GM19468 (cell line): Measurements from ENCODE around the gene THAP11.
"Not testable (repeated sequence)": the region's sequence is repeated elsewhere in the genome, so short reads cannot be mapped to it uniquely, and the experiment has no call there.

ENCODE experiments used
- ATAC-seq: cut with Tn5 transposase; IDR thresholded peaks from one replicate; pipeline ENCODE4 v1.9.1; 2021; ENCODE audit warnings: mild to moderate bottlenecking, moderate library complexity, moderate number of reproducible peaks; ENCODE audit not compliant: unreplicated experiment; ENCODE audit errors: extremely low read depth

THAP11 gene

DNA sequence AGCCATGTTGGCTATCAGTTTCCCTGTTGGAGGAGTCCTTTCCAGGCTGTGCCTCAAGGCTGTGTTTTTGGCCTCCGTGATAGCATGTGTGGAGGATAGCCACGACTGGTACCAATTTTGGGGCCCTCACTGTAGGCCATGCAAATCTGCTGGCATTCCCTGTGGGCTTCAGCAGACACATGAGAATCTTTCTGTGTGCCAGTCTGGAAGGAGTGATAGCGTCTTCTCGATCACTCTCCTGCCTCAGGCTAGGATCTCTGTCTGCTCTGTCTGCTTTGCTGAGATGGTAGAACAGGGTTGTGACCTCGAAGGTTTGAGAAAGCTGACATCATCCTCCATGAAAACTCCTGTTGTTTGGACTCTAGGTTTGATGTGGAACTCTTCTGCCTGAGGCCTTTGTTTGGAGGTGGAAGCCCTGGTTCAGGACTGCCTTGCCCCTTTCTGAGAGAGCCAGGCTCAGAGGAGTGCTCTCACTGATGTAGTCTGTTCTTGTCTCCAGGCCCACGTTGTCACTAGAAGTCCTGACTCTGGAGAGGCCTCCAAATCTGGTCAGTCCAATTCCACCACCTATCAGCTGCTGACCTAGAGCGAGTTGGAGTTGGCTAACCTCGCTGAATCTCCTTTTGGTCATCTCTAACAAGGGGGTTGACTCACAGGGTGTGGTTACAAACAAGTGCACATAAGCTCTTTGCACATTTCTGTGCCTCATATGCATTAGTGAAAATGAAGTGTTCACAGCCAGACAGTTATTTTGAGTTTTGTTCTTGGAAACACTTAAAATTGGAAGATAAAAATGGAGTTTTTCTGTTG is 18.7 kb downstream of the THAP11 start:
- no peak for ATAC-seq

- no peak for ATAC-seq
Observed at GRCh38 chr16:67861877-67862276, 19.8 kb downstream of the THAP11 start.

DNA sequence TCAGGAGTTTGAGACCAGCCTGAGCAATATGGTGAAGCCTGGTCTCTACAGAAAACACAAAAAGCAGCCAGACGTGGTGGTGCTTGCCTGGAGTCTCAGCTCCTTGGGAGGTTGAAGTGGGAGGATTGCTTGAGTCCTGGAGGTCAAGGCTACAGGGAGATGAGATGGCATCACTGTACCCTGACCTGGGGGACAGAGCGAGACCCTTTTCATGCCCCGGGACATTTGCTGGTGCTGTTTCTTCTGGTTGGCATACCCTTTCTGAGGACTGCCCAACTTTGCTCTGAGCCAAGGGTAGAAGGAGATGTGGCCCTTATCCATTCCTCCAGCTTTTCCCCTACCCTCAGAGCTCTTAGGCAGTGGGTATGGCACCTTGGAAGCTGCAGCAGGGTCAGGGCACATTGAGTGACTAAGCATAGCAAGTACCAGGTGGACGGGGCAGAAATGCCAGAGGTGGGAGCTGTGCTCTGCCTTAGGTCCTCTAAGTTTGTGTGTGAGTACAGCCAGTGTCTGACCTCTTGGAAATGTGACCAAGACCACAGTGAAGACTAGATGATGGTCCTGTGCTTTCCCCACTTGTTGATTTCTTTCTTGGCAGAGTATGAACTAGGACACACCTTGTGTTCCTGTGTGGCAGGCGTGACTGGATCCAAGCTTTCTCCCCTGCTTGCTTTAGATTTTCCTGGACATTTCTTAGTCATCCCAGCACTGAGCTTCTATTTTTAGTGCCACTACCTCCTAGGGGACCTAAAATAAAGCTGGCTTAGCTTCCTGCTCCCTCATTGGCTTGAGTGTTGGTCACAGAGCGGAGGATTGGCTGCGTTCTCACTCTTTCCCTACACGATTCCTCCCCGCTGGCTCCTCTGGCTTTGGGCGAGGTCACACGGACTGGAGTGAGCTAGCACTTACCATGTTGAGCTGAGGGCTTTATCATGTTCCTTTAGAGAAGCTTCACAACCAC is 20.8 kb downstream of the THAP11 start:
- ATAC-seq, result no peak

GRCh38 chr16:67864044-67864443 is 21.9 kb downstream of the THAP11 start:
- ATAC-seq, result not testable (repeated sequence)

DNA sequence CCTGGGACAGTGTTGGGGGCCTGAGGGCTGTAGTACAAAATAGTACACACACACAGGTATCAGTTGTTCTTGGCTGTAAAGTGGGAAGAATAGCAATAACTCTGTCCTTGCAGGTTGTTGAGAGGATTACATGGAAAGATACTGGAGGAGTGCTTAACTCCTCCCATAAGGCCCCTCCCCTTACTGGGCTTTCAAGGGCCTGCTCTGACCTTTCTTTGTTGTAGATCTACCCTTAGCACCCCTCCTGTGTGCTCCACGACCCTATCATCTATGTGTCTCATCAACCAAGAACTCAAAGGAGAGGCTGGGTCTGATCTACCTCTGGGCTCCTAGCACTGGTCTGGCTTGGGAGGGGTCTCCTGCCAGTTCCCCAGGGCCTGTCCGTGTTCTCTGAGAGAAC is 22.5 kb downstream of the THAP11 start:
- ATAC-seq, result no peak

- no peak for ATAC-seq
Observed at GRCh38 chr16:67865318-67865717, 23.2 kb downstream of the THAP11 start.

- no peak for ATAC-seq
Observed at GRCh38 chr16:67868290-67868689, 26.2 kb downstream of the THAP11 start.

DNA sequence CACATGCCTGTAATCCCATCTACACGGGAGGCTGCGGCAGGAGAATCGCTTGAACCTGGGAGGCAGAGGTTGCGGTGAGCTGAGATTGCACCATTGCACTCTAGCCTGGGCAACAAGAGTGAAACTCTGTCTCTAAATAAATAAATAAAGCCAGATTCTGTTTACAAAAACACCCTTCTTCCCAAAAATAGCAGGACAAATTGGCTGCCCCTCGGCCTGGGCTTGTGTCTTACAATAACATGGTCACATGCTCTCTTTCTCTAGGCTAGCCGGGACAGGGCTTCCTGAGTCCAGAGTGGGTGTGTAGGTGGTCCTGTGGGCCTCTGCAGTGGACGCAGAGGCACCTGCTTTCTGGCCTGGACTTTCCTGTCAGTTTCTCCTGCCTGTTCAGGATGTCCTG is 27.5 kb downstream of the THAP11 start:
- no peak for ATAC-seq

- ATAC-seq, result no peak
Observed at GRCh38 chr16:67871256-67871655, 29.1 kb downstream of the THAP11 start.

GRCh38 chr16:67872131-67872630 is 30.1 kb downstream of the THAP11 start:
- no peak for ATAC-seq

DNA sequence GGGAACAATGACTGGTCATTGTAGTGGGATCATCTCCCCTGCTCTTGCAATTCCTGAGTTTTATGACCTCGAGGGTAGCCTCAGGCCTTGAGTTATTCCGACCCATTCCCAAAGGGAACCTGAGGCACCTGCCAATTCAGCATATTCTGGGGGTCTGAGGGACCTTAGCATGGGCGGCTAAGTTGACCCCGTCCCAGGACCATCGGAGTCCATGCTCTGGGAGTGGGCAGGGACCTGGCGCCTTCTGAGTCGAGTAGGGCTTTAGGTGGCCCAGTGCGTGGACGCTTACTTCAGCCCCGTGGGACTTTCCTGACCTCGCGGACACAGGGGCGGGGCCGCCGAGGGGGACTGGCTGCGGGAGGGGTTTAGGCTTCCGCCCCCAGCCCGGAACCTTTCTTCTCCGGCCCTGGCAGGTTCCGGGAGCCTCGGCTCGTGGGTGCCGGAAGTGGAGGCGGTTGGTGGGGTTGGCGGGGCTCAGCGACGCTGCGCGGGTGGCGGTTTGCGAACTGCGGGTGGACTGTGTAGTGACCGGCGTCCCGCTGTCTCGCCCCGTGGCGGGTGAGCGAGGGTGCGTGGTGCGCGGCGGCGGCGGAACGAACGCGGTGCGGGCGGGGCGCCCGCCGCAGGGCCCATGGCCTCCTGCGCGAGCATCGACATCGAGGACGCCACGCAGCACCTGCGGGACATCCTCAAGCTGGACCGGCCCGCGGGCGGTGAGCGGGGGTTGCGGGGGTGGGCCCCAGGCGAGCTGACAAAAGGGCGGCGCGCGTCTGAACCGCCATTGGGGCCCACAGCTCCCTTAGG is 30.7 kb downstream of the THAP11 start, which contains the start of gene EDC4:
TSS of gene EDC4 (plus strand) at position 422 of the 804 bp plus-strand sequence. CDS start at position 632, 210 bp downstream.
- ATAC-seq, result no peak

GRCh38 chr16:67873435-67874370 is 31.6 kb downstream of the THAP11 start:
- ATAC-seq, result no peak

GRCh38 chr16:67874372-67874771 is 32.3 kb downstream of the THAP11 start:
- ATAC-seq, result no peak

DNA sequence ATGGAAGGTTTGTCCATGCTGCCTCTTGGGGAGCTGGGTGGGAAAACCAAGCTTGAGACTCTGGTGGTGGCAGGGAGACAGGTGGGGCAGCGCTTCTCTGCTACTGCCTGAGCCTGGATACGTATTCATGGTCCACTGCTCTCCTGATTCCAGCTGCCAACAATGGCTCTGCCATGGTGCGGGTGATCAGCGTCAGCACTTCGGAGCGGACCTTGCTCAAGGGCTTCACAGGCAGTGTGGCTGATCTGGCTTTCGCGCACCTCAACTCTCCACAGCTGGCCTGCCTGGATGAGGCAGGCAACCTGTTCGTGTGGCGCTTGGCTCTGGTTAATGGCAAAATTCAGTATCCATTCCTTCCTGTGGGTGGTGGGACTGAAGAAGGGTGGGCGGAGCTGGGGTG is 34.9 kb downstream of the THAP11 start:
- ATAC-seq, result no peak

DNA sequence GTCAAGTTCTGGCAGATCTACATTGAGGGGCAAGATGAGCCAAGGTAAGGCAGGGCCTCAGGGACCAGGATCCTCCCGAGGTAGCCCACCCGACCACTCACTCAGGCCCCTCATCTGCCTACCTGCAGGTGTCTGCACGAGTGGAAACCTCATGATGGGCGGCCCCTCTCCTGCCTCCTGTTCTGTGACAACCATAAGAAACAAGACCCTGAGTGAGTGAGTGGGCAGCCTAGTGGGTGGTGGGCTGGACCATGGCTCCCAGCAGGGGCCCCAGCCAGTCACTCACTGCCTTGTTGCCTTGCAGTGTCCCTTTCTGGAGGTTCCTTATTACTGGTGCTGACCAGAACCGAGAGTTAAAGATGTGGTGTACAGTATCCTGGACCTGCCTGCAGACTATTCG is 36.1 kb downstream of the THAP11 start:
- ATAC-seq, result no peak

DNA sequence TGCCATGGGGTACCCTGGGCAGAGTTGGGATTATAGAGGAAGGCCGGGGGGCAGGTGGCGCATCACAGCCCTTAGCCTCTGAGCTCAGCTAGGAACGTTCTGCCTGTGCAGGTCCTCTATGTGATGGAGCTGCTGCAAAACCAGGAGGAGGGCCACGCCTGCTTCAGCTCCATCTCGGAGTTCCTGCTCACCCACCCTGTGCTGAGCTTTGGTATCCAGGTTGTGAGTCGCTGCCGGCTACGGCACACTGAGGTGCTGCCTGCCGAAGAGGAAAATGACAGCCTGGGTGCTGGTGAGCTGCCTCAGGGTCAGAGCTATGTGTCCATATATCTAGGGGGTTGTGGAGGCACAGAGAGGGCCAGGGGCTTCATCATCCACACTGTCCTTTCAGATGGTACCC is 36.7 kb downstream of the THAP11 start:
- ATAC-seq, result no peak

DNA sequence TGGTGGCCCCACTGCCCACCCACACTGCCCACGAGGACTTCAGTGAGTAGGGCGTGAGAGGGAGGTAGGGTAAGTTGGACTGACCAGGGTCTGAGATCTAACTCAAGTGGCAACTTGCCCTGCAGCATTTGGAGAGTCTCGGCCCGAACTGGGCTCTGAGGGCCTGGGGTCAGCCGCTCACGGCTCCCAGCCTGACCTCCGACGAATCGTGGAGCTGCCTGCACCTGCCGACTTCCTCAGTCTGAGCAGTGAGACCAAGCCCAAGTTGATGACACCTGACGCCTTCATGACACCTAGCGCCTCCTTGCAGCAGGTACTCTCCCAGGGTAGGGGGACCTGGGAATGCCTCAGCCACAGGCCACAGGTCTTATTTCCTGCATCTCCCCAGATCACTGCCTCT is 37.3 kb downstream of the THAP11 start:
- no peak for ATAC-seq

DNA sequence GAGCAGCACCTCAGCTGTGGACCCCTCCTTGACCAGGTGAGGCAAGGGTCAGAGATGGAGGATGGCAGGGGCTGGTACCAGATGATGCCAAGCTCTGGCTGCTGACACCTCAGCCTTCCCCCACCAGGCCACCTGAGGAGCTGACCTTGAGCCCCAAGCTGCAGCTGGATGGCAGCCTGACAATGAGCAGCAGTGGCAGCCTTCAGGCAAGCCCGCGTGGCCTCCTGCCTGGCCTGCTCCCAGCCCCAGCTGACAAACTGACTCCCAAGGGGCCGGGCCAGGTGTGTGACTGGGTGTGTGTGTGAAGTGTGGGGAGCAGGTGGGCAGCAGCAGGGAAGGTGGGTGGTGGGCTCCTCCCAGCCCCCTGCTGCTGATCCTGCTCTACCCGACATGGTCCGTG is 37.8 kb downstream of the THAP11 start:
- ATAC-seq, result no peak

DNA sequence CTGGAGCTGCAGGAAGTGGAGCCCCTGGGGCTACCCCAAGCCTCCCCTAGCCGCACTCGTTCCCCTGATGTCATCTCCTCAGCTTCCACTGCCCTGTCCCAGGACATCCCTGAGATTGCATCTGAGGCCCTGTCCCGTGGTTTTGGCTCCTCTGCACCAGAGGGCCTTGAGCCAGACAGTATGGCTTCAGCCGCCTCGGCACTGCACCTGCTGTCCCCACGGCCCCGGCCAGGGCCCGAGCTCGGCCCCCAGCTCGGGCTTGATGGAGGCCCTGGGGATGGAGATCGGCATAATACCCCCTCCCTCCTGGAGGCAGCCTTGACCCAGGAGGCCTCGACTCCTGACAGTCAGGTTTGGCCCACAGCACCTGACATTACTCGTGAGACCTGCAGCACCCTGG is 38.5 kb downstream of the THAP11 start:
- no peak for ATAC-seq
